Stimulated activated CD8-positive, alpha-beta memory T cell treated with anti-CD3 and anti-CD28 coated beads, Interleukin-12 subunit alpha, Interleukin-12 subunit beta, amount 100 ng/mL, for 24 hours (primary cell): ENCODE data around the gene NFE2L1.
"Not testable (repeated sequence)": the region's sequence is repeated elsewhere in the genome, so short reads cannot be mapped to it uniquely, and the experiment has no call there.

Experiments used
- DNase-seq: peaks from one replicate; pipeline ENCODE4 v3.0.0-alpha.2; 2020; ENCODE audit errors: extremely low read depth

The NFE2L1 gene, protein sequence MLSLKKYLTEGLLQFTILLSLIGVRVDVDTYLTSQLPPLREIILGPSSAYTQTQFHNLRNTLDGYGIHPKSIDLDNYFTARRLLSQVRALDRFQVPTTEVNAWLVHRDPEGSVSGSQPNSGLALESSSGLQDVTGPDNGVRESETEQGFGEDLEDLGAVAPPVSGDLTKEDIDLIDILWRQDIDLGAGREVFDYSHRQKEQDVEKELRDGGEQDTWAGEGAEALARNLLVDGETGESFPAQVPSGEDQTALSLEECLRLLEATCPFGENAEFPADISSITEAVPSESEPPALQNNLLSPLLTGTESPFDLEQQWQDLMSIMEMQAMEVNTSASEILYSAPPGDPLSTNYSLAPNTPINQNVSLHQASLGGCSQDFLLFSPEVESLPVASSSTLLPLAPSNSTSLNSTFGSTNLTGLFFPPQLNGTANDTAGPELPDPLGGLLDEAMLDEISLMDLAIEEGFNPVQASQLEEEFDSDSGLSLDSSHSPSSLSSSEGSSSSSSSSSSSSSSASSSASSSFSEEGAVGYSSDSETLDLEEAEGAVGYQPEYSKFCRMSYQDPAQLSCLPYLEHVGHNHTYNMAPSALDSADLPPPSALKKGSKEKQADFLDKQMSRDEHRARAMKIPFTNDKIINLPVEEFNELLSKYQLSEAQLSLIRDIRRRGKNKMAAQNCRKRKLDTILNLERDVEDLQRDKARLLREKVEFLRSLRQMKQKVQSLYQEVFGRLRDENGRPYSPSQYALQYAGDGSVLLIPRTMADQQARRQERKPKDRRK

DNA sequence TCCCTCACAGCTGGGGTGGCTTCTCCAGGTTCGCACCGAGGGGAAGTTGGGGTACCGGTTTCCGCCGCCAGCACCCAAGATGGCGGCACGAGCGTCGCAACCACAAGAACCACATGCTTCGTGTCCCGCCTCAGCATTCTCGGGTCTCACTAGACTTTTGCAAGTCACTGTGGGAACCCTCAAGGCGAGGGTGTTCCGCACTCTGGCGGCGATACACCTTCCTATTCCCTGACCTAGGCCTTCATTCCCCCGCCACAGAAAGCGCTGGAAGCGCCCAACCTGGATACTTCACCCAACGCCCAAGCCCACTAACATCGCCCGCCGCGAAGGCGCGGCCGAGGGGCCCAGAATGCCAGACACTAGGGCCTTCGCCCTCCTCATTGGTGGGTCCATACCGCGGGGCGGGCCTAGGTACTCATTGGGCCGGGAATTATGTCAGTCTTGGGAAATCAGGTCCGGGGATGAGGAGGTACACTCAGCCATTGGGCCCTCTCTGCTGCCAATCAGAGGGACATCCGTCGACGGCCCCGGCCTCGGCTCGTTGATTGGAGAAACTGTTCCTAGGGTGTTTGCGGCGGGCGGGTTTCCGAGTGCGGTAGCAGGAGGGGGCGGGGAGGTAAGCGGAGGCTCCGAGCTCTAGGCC is at the start of gene NFE2L1:
Gene NFE2L1 (plus strand): TSS at position 619 of the 643 bp plus-strand sequence. CDS start 2,760 bp downstream, outside the sequence.
- DNase-seq = peak; percentile 97

DNA sequence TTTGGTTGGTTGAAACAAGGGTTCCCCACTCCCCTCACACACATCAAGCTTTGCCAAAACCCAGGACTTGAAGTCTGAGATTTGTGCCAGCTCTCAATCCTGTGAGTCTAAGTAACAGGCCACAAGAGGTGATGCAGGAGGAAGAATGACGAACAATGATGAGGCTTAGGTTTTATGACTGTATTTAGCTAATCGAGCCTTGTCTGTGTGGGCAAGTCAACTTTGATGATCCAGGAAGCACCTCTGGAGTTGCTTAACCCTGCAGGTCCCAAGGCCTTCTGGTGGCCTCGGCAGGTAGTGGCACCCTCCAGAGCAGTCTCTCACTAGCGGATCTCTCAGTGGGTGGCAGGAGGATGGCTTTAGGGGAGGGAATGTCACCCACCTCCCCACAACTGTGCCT is 48.6 kb upstream of the NFE2L1 start:
- no peak for DNase-seq

DNA sequence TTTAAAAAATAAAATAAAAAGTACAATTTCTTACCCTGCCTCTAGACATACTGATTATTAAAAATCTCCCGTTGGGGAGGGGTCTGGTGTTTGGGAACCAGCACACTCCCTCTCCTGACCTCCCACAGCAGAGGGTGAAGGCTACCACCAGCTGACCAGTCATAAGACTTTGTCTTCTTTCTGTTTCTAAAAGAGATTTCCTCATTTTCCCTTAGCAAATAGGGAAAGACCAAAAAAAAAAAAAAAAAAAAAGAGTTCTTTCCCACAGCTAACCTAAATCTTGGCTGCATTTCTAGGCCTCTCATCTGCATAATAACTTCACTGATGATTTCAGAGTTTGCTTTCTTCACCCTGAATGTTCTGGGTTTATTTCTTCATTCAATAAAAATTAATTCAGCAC is 47.0 kb upstream of the NFE2L1 start:
- no peak for DNase-seq

DNA sequence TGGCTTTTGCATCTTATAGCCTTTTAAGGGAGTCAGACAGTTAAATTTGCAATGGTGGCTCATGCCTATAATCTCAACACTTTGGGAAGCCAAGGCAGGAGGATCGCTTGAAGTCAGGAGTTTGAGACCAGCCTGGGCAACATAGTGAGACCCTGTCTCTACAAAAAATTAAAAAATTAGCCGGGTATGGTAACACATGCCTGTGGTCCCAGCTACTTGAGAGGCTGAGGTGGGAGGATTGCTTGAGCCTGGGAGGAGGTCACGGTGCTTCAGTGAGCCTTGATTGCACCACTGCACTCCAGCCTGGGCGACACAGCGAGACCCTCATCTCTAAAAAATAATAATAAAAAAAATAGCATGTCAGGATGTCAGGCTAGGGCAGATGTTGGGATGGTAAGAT is 46.5 kb upstream of the NFE2L1 start:
- DNase-seq = not testable (repeated sequence)

DNA sequence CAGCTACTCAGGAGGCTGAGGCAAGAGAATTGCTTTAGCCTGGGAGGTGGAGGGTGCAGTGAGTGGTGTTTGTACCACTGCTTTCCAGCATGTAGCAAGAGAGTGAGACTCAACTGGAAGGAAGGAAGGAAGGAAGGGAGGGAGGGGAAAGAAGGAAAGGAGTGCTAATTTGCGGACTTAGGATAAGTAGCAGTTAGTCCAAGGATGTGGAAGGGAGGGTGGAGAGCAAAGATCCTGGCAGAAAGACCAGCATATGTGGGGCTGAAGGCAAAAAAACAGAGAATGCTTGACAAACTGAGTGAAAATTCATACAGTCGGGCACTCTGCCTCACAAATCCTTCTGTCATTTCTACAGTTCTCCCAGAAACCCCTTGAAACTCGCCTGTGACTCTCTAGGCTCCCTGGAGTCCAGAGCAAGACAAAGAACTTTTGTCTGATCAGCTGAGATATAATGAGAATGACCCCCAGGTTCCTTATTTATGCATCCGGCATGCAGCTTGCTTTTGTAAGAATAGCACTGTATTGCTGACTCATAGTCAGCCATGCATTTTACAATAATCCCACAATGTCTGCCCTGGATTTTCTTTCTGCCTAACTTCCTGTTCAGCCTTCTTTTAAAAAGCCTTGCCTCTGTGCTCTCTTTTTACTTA is 45.8 kb upstream of the NFE2L1 start:
- no peak for DNase-seq

DNA sequence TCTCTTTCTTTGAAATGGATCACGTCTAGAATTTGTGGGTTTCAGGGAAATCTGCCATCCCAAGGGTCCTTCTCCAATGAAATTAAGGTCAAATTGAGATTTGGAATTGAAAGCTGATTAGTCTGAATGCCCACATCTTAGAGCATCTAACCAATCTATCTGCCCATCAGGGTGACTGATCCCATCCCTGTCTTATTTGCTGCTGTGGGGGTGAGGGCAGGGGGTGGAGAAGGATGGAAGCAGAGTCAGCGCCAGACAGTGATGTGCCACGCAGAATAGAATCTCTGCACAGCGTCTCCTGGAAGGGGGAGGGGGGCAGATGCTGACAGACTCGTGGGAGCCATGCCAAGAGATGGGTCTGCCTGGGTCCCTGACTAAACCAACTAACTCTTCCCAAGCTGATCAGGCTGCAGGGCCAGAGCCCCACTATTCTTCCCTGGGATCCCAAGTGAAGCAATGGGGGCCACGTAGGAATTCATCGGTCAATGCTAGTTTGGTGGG is 45.2 kb upstream of the NFE2L1 start:
- DNase-seq = no peak

DNA sequence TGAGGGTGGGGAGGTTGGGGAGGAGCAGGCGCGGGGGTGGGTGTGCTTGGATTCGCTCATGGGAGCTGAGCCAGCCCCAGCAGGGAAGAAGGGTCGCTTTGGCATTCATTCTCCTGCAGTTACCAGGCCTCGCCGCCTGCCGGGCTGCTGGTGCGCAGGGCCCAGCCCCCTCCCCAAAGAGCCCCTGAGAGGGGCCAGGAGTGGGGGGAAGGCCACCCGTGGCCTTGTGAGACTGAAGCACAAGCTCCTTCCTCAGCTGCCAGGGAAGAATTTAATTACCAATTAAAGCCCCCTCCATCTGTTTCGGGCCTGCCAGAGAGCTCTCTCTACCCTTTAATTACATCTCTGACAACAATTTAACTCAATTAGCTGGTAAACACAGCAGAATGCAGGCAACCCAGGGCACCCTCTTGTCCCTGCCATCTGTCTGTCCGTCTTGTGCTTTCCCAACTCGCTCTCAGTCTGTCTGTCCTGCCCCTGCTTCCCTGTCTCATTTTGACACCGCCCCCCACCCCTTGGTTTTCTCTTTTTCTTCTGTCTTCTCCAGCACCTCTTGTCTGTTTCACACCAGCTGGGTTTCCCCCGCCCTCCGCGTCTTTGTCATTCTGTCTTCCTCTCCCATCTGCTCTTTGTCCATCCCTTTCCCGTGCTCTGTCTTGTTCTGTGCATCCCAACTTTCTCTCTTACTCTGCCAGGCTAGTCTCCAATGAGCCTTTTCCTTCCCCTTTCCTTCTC is 44.6 kb upstream of the NFE2L1 start:
- DNase-seq = no peak

DNA sequence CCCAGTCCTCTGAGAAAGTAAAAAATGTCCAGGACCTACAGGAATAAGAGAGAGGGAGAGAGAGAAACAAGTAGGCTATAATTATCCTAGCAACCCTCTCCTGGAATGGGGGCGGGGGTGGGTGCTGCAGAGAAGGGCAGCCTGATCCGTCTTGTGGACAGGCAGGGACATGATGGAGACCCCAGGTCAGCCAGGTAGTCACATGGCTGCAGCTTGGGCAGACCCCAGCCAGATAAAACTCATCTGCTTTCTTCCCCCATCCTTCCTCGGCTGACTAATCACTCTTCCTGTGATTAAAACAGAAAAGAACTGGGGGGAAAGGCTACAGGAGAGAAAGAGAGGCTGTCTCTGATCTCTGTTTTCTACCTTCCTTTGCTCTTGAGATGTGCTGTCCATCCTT is 43.2 kb upstream of the NFE2L1 start:
- DNase-seq = no peak

DNA sequence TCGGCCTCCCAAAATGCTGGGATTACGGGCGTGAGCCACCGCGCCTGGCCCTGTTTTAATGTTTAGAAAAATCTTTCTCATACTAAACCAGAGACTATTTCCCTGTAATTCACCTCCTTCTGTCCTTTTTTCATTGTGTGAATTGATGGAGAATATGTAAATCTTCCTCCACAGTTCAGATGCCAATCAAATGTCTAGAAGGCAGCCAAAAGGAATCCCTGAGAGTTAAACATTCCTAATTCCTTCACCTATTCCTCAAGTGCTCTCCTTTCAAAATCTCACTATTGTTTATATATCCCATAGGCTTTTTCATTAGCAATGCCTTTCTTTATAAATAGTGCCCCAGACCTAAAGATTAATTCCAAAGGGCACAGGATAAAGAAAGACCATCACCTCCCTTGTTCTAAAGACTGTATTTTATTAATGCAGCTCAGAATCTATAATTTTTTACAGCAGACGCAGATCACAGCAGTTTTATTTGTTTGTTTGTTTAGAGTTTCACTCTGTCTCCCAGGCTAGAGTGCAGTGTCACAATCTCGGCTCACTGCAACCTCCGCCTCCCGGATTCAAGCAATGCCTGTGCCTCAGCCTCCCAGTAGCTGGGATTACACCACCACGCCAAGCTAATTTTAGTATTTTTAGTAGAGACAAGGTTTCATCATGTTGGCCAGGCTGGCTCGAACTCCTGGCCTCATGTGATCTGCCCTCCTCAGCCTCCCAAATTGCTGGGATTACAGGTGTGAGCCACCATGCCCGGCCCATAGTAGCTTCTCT is 41.0 kb upstream of the NFE2L1 start:
- no peak for DNase-seq

DNA sequence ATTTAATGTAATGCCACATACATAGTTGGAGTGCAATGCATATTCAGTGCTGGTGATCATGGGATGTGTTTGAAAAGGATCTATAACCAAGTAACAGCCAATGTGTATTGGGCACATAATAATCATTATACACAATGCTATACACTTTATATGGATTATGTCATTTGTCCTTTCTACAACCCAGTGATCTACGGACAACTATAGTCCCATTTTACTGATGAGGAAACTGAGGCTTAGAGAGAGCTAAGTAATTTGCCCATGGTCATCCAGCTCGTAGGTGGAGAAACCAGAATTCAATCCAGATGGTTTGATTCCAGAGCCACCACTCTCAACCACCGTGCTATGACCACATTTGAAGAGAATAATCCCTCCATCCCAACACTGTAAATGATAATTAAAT is 38.0 kb upstream of the NFE2L1 start:
- DNase-seq = no peak

DNA sequence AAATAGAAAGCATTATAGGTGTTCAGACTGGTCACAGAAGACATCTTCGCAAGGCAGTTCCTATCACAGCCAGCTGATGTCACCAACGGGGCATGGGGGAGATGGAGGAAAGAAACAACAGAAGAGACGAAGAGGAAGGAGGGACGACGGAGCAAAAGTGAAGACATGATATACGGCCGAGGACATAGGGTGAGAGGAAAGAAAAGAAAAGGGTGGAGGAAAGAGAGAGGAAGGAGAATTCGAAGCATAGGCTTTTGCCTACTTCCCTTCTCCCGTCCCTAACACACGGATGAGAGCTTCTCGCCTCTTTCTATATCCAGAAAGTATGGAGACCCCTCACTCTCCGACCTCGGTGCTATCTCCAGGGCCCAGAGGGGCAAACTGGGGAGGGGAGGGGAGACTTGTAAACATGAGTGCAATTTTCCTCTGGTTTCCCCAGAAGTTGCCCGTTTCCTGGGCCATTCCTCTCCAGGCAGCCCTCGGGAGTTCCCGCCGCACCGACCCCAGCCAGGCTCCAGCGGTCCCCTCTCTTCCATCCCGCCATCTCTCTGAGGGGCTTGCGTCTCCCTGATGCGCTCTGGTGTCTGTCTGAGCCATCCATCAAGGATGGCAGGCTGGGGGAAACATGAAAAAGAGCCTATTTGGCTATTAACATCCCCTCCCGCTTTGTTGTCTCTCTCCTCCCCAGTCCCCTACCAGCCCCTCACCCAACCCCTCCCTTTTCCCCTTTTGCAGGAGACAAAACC is 36.6 kb upstream of the NFE2L1 start:
- no peak for DNase-seq

DNA sequence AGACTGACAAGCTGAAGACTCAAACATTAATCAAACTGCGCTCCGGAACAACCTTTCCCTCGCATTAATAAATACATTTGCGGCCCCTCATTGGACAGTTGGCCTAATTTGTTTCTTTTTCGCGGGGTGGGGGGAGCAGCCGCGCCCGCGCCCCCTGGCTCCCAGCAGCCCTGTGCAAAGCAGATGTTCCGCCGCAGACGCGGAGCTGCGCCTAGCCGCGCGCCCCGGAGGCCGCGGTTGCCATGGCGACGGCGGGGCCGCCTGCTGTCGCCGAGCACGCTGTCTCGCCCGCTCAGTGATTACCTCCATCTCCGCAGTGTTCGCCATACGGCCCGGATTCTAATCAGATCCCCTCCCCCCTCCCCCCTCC is 36.0 kb upstream of the NFE2L1 start:
- DNase-seq = no peak

DNA sequence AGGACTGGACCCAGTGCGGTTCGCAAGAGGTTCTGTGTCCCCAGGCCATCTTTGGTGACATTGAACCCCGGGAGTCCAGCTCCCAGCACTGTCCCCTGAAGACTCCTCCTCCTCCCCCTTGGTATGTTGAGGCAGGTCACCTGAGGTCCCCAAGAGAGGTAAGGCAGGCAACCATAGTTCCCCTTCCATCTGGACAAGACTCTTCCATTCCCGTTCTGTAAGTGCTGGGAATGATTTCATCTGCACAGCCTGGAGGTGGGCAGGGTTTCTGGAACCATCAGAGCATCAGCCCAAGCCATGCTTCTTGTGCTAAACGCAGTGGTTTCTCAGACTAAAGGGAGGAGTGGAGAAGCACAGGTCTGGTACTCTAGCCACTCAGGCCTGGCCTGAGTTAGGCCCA is 35.5 kb upstream of the NFE2L1 start:
- no peak for DNase-seq

DNA sequence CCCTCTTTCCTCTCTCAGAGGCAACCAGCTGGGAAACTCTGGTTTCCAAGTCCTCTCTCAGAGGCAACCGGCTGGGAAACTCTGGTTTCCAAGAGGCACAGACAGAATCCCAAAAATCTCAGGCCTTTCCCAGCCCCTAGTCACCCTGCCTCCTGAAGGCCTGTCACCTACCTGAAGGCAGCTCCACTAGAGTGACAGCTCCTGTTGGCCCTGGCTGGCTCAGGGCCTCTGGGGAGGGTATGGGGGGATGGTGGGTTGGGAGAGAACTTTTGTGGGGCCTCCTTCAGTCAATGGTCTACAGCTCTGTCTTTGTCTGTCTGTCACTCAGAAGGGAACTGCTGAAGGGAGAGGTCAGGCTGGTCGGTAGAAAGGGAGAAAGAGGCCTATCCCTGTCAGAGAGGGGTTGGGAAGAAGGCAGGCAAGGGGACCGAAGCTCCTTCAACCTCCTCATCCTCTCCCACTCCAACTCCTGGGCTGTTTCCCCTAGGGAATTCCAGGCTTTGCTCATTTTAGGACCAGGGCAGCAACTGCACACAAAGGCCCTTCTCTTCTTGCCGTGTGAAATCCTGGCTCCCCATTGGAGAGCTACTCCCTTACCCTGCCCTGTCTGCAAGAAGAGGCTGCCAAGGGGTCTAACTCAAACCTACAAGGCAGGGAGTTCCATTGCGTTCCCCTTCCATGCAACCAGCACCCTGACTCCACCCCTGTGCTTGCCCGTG is 34.1 kb upstream of the NFE2L1 start:
- no peak for DNase-seq

DNA sequence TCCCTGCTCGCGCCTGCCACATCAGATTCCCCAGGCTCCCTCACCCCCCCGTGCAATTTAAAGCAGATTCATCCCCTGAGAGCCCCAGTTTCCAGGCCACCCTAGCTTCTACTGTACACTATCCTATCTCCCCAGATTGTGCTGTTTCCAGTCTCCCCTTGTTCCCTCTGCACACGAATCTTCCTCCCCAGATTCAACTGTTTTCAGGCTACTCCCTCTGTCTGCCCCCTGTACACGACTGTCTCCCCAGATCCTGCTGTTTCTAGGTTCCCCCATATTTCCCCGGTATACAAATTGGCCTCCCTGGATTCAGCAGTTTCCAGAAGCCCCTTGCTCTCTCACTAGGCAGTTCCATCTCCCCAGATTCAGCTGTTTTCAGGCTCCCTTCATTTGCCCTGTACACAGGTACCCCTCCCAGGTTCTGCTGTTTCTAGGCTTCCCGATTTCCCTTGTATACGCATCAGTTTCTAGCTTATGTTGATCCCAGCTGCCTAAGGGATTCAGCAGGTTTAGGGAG is 33.5 kb upstream of the NFE2L1 start:
- DNase-seq = no peak

DNA sequence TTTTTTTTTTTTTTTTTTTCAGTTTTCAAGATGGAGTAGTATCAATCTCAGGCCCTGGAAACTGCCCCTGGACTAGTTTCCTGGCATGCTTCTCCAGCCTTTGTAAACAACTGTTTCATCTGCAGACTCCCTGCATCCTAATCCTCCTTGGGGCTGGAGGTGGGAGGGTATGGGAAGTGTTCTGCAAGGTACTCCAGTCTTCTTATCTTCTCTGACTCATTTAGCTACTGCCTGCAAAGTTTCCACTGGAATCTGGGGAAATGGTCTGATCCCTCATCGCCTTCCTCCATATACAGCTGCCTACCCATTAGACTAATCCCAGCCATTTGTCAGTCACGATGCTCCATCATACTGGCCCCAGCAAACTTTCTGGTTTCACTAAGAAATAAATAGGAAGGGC is 32.0 kb upstream of the NFE2L1 start:
- no peak for DNase-seq

DNA sequence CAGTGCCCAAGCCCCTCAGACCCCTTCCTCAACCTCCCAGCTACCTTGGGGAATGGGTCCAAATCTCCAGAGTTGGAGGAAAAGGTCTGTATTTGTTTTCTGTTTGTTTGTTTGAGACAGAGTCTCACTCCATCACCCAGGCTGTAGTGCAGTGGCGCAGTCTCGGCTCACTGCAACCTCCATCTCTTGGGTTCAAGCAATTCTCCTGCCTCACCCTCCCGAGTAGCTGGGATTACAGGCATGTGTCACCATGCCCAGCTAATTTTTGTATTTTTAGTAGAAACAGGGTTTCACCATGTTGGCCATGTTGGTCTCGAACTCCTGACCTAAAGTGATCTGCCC is 30.4 kb upstream of the NFE2L1 start:
- not testable (repeated sequence) for DNase-seq

DNA sequence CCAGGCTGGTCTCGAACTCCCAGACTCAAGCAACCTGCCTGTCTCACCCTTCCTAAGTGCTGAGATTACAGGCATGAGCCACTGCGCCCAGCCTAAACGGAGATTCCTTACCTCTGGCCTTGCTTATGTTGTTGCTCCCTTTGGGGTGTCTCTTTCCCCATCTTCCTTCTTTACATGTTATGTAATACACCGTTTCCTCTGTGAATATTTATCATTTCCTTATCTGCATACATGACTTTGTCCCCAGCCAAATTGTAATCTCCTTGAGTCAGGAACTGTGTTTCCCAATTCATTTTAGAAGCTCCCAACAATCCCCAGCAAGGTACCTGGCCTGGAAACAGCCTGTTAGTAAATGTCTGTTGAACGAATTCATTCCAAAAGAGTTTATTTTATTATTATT is 26.2 kb upstream of the NFE2L1 start:
- no peak for DNase-seq

DNA sequence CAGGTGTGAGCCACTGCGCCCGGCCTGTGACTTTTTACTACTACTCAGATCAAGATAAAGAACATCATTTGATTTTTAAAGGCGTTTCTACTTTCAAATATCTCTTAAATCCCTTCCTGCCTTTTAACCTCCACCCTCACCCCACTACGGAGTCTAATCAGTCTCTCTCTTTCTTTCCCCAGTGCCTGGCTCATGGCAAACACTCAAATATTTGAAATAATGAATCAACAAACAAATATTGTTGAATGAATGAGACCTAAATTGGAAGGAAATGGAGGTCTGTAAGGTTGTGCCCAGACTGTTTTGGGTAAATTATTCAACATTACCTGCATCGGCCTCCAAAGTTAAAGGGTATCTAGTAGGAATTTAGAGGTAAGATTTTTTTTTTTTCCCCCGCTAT is 25.3 kb upstream of the NFE2L1 start:
- no peak for DNase-seq
